ENCODE measurements around the gene ARFGAP3.

The ARFGAP3 gene

GRCh38 chr22:42856865-42857704, at the start of gene ARFGAP3:
ARFGAP3 (minus strand) TSS chr22:42857273; CDS start chr22:42857182, 91 bp downstream.
- DNase-seq, result peak; percentile 94

- no peak for DNase-seq
These were observed 48.7 kb upstream of the ARFGAP3 start for GRCh38 chr22:42905702-42906183.

- no peak for DNase-seq
These were observed 48.1 kb upstream of the ARFGAP3 start for GRCh38 chr22:42905217-42905616.

- DNase-seq, result no peak
These were observed 47.0 kb upstream of the ARFGAP3 start for GRCh38 chr22:42904050-42904449.

GRCh38 chr22:42902875-42903510, 45.9 kb upstream of the ARFGAP3 start:
- no peak for DNase-seq

- no peak for DNase-seq
These were observed 44.9 kb upstream of the ARFGAP3 start for GRCh38 chr22:42901790-42902508.

- DNase-seq, result no peak
These were observed 40.9 kb upstream of the ARFGAP3 start for GRCh38 chr22:42897960-42898359.

GRCh38 chr22:42895541-42895981, 38.5 kb upstream of the ARFGAP3 start:
- no peak for DNase-seq

GRCh38 chr22:42895087-42895486, 38.0 kb upstream of the ARFGAP3 start:
- peak; percentile 16 for DNase-seq

- DNase-seq, result no peak
These were observed 36.5 kb upstream of the ARFGAP3 start for GRCh38 chr22:42893371-42894150.

- peak; percentile 26 for DNase-seq
These were observed 35.7 kb upstream of the ARFGAP3 start for GRCh38 chr22:42892571-42893316.

- no peak for DNase-seq
These were observed 35.1 kb upstream of the ARFGAP3 start for GRCh38 chr22:42892156-42892555.

- DNase-seq, result no peak
These were observed 34.6 kb upstream of the ARFGAP3 start for GRCh38 chr22:42891696-42892095.

GRCh38 chr22:42891008-42891407, 33.9 kb upstream of the ARFGAP3 start:
- no peak for DNase-seq

- peak; percentile 14 for DNase-seq
These were observed 32.2 kb upstream of the ARFGAP3 start for GRCh38 chr22:42889304-42889703.

- no peak for DNase-seq
These were observed 30.7 kb upstream of the ARFGAP3 start for GRCh38 chr22:42887523-42888507.

- DNase-seq, result no peak
These were observed 30.0 kb upstream of the ARFGAP3 start for GRCh38 chr22:42887120-42887519.

GRCh38 chr22:42885446-42885845, 28.4 kb upstream of the ARFGAP3 start:
- DNase-seq, result no peak

GRCh38 chr22:42884616-42885375, 27.7 kb upstream of the ARFGAP3 start:
- no peak for DNase-seq

- DNase-seq, result no peak
These were observed 26.9 kb upstream of the ARFGAP3 start for GRCh38 chr22:42883970-42884369.

Data from CD4-positive, alpha-beta T cell treated with Interferon gamma for 1 hour (primary cell).